Ishikawa (cell line): ENCODE data around the gene DMTF1.

Source experiments
- CEBPB ChIP-seq: IDR thresholded peaks from 2 replicates; pipeline ENCODE4 v1.6.1; 2012
- CREB1 ChIP-seq: IDR thresholded peaks from 2 replicates; pipeline ENCODE4 v1.6.1; 2012; ENCODE audit warnings: low read depth
- EGR1 ChIP-seq: IDR thresholded peaks from 2 replicates; pipeline ENCODE4 v1.6.1; 2012
- EP300 ChIP-seq: IDR thresholded peaks from 2 replicates; pipeline ENCODE4 v1.6.1; 2012; ENCODE audit warnings: borderline replicate concordance
- FOXM1 ChIP-seq: IDR thresholded peaks from 2 replicates; pipeline ENCODE4 v1.6.1; 2012; ENCODE audit warnings: low read depth, borderline replicate concordance
- NFIC ChIP-seq: IDR thresholded peaks from 2 replicates; pipeline ENCODE4 v1.6.1; 2012
- RAD21 ChIP-seq: IDR thresholded peaks from 2 replicates; pipeline ENCODE4 v1.6.1; 2012; ENCODE audit warnings: low read depth
- TAF1 ChIP-seq: IDR thresholded peaks from 2 replicates; pipeline ENCODE4 v1.6.1; 2012; ENCODE audit warnings: low read depth, mild to moderate bottlenecking
- TCF12 ChIP-seq: IDR thresholded peaks from 2 replicates; pipeline ENCODE4 v1.6.1; 2012; ENCODE audit warnings: low read depth
- TEAD4 ChIP-seq: IDR thresholded peaks from 2 replicates; pipeline ENCODE4 v1.6.1; 2012
- YY1 ChIP-seq: IDR thresholded peaks from 2 replicates; pipeline ENCODE4 v1.6.1; 2012; ENCODE audit warnings: low read depth
- ZBTB7A ChIP-seq: IDR thresholded peaks from 2 replicates; pipeline ENCODE4 v1.6.1; 2012; ENCODE audit warnings: low read depth
- TF ChIP-seq, protein P1 (sequence below): IDR thresholded peaks from 2 replicates; pipeline ENCODE4 v1.6.1; 2012
- TF ChIP-seq, protein P2 (sequence below): IDR thresholded peaks from 2 replicates; pipeline ENCODE4 v1.6.1; 2012
- TF ChIP-seq, protein P3 (sequence below): IDR thresholded peaks from 2 replicates; pipeline ENCODE4 v1.6.1; 2012; ENCODE audit warnings: low read depth, mild to moderate bottlenecking

The DMTF1 gene

DNA sequence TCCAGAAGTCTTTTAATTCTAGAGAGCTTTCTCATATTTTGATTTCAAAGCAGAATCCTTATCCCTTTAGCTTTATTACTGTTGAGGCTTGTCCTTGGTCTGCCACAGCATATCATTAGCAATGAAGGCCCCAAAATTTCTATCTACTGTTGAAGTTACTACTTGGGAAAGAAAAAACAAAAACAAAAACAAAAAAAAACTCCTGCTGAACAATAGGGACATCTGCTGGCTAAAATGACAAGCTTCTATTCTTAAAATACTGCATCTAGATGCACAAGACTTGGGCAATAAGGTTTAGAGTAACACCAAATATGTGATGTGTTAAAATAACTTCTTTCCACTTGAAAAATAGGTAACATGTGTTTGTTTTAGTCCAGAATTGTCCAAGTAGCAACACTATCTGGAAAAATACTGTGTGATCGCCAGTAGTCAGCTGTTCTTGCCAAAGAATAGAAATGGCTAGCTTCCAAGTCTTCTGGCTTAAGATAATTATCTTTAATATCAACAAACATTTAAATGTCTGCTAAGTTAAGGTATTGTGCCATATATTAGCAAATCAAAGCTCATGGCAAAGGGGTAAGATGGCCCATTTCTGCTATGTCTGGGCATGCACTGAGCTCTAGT is 3.8 kb upstream of the DMTF1 start:
- no peak for TF ChIP-seq NFIC
- peak; percentile 61 for TF ChIP-seq RAD21

DNA sequence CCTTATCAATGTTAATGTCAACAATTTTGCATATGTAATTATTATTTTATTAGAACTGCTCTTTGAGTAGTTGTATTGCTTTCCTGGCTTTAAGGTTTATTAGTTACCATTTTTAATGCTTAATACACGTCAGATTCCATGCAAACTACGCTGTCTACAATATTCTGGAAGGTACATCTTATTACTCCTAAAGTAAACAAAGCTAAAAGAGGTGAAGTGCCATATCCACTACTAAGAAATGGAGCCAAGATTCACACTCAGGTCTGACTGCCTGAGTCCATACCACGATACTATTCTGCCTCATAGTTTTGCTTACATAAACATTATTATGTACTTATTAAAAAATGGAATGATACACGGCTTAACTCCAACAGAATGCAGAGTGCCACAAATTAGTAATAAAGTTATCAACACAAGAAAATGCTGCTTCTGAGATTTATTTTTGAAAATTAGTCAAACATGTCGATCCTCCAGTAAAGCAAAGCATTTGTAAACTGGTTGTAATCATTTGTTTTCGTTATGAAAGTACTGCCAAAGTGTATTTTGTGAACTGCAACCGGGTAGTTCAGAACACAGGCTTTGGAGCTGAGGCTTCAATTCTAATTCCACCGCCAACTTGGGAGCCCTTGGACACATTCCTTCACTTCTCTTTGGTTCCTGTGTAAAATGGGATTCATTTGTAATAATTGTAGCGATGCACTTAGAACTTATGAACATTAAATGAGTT is 1.1 kb upstream of the DMTF1 start:
- TF ChIP-seq YY1 (no peak), EGR1 (no peak), TEAD4 (no peak), FOXM1 (no peak), ZBTB7A (no peak), NFIC (no peak), CEBPB (no peak), RAD21 (no peak), TAF1 (no peak), TCF12 (no peak), EP300 (no peak)
- TF ChIP-seq, protein P1, sequence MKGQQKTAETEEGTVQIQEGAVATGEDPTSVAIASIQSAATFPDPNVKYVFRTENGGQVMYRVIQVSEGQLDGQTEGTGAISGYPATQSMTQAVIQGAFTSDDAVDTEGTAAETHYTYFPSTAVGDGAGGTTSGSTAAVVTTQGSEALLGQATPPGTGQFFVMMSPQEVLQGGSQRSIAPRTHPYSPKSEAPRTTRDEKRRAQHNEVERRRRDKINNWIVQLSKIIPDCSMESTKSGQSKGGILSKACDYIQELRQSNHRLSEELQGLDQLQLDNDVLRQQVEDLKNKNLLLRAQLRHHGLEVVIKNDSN: no peak

DNA sequence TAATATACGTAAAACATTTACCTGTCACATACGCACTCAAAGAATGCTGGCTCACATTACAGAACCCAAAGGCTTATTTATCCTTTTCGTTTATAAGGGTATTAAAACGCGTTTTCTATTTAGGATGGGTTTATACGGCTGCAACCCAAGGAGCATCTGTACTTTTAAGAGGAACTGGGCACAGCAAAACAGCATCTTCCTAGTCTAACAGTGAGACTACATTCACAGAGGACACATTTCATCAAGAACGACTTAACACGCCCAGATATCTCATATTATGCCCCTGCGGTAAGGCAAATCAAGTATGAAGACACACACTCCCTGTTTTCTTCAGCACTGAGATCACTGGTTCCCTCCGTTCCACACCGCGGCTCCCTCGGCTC is 533 bp upstream of the DMTF1 start:
- no peak for TF ChIP-seq TEAD4
- no peak for TF ChIP-seq TAF1
- TF ChIP-seq RAD21: no peak
- TF ChIP-seq YY1: no peak
- TF ChIP-seq ZBTB7A: no peak
- TF ChIP-seq, protein P2, sequence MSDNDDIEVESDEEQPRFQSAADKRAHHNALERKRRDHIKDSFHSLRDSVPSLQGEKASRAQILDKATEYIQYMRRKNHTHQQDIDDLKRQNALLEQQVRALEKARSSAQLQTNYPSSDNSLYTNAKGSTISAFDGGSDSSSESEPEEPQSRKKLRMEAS: no peak
- no peak for TF ChIP-seq EP300
- TF ChIP-seq, protein P3, sequence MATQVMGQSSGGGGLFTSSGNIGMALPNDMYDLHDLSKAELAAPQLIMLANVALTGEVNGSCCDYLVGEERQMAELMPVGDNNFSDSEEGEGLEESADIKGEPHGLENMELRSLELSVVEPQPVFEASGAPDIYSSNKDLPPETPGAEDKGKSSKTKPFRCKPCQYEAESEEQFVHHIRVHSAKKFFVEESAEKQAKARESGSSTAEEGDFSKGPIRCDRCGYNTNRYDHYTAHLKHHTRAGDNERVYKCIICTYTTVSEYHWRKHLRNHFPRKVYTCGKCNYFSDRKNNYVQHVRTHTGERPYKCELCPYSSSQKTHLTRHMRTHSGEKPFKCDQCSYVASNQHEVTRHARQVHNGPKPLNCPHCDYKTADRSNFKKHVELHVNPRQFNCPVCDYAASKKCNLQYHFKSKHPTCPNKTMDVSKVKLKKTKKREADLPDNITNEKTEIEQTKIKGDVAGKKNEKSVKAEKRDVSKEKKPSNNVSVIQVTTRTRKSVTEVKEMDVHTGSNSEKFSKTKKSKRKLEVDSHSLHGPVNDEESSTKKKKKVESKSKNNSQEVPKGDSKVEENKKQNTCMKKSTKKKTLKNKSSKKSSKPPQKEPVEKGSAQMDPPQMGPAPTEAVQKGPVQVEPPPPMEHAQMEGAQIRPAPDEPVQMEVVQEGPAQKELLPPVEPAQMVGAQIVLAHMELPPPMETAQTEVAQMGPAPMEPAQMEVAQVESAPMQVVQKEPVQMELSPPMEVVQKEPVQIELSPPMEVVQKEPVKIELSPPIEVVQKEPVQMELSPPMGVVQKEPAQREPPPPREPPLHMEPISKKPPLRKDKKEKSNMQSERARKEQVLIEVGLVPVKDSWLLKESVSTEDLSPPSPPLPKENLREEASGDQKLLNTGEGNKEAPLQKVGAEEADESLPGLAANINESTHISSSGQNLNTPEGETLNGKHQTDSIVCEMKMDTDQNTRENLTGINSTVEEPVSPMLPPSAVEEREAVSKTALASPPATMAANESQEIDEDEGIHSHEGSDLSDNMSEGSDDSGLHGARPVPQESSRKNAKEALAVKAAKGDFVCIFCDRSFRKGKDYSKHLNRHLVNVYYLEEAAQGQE: no peak
- no peak for TF ChIP-seq CREB1
- no peak for TF ChIP-seq TCF12

DNA sequence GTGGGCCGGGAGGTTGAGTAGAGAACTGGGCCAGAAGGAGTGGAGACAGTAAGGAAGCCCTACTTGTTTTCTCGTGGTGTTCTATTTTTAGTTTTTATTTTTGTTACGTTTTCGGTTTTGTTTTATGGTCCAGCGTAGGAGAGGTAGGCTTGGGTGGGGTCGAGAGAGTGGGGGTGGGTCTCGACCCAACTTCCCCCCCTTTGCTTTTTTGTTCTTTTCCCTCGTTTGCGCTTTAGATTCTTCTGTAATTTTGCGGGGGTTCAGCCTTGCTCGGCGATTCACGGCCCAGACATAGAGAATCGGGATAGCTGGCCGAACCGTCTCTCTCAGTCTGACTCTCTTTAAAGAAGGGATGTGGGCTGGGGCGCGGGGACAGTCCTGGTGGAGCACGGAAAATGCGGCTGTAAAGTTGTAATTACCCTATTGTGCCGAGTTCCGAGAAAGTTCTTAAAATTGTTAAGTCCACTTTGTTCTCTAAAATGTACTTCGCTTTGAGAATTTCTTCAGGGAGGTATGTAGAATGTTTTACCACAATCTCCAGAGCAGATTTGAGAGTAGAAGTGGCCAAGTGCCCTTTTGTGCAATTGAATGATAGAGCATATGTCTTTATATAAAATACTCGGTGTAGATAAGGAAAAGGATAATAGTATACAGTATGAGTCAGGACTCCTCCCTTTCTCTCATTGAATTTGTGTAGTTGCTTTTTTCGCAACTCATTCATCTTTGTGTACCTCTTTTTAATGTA is 816 bp downstream of the DMTF1 start:
- TF ChIP-seq FOXM1 (no peak), RAD21 (no peak)
- TF ChIP-seq, protein P2: no peak

DNA sequence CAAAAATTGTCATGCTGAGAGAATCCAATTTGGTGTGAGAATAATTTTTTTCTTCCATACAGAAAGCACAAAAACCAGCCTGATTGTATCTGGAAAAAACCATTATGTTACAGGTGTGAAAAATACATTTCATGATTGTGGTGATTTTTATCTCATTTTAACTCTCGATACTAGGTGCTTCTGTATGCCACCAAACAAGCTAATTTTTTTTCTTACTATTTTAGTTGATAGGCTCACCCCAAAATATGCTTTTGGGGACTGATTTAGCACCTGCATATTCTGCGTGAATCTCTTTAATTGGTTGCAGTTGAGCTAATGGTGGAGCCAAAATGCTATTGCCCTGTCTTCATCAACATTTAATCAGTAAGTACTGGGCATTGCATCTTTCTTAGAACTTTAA is 1.9 kb downstream of the DMTF1 start:
- TF ChIP-seq, protein P1: no peak
- TF ChIP-seq, protein P2: no peak

DNA sequence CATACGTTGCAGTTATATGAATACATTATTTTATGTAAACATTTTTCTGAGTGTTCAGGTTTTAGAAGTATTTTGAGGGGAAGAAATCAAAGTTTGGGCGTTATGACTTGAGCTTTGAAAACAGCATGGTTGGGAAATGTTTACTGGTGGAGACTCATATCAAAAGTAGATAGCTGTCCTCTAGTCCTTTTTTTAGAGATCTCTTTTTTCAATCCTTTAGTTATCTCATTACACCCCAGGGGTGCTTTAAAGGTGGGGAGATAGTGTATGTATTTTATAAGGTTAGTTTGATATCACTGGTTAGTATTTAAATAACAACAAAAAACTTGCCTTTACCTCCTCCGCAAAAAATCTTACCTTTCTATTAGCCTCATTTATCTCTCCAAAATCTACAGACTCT is 2.3 kb downstream of the DMTF1 start:
- no peak for TF ChIP-seq TEAD4
- no peak for TF ChIP-seq CREB1
- TF ChIP-seq, protein P2: no peak
- TF ChIP-seq, protein P3: no peak
- TF ChIP-seq RAD21: no peak
- no peak for TF ChIP-seq NFIC
- no peak for TF ChIP-seq TCF12
- TF ChIP-seq EP300: no peak
- no peak for TF ChIP-seq FOXM1
- no peak for TF ChIP-seq ZBTB7A
- TF ChIP-seq, protein P1: no peak
- no peak for TF ChIP-seq TAF1
- no peak for TF ChIP-seq EGR1
- no peak for TF ChIP-seq YY1
- no peak for TF ChIP-seq CEBPB
